HG03066 (cell line): ENCODE measurements around the gene NDST1.
"Not testable (repeated sequence)": the region's sequence is repeated elsewhere in the genome, so short reads cannot be mapped to it uniquely, and the experiment has no call there.

Experiments used
- ATAC-seq: cut with Tn5 transposase; IDR thresholded peaks from one replicate; pipeline ENCODE4 v1.9.1; 2021; ENCODE audit warnings: low read depth; ENCODE audit not compliant: unreplicated experiment

The NDST1 gene

DNA sequence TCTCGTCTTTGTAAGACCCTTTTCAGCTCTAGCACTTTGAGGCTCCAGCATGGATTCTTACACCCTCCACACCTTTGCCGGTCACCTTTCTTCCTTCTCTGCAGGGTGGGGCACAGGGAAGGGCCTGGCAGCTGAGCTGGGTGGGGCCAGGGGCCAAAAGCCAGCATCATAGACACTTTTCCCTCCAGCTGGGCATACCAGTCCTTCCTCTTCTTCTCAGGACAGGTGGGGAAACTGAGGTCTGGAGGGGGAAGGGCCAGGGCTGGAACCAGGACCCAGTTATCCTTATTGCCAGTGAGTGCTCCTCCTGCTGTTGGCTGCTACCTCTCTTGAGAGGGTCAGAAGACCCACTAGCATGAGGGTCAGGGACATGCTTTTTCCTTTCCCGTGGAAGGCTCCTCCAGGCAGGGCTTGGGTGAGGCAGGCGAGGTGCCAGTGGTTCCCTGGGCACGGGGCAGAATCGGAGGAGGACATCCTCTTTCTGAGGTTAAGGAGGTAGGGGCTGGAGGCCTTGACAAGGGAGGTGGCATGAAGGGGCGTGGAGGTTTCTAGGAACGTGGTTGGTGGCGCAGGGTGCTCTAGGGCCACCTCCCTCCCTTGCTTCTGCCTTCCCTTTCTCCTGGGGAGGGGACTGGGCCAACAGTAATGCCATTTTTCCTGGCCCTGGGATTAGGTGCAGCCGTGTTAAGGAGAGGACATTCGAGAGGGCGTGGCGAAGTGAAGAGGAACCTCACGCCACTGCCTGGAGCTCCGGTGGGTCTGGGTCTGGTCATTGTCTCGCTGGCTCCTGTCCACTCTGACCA is at the start of gene NDST1:
Gene NDST1, plus strand, starts transcription at position 658 of the 803 bp plus-strand sequence. CDS start 13,124 bp downstream, outside the sequence.
- ATAC-seq: no peak

GRCh38 chr5:150458802-150459557 is 49.0 kb upstream of the NDST1 start:
- ATAC-seq: peak; percentile 66

DNA sequence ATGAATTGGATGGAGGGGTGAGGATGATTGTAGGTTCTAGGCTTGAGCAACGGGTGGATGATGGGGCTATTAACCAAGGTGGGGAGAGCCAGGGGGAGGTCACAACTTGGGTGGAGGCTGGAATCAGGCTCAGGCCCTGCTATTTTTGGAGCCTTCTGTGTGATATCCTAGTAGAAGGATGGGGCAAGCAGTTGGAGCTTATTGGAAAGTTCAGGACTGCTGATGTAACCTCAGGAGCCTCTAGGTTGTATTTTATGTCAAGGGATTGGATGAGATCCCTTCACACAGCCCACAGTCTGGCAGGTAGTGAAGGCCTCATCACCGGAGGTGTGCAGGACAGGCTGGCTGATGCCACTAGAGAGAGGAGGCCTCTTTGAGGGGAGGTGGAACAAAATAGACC is 47.1 kb upstream of the NDST1 start:
- ATAC-seq: peak; percentile 6

DNA sequence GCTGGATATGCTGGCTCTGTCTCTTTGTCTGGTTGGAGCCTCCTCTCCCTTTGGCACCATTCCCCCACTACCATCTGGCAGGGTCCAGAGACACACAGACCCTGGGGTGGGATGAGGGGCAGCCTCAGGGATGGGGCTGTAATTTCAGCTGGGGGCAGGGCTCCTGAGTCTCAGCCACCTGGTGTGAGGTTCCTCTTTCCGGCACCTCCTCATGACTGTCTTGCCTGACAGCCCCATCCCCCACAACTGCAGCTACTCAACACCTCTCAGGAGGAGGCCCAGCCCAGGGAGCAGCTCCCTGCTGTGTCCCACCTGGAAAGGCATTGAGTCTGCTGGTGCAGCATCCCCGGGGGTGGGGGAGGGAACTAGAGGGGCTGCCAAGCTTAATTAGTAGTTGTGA is 46.7 kb upstream of the NDST1 start:
- ATAC-seq: peak; percentile 71

GRCh38 chr5:150464554-150465012 is 43.3 kb upstream of the NDST1 start:
- ATAC-seq: no peak

- ATAC-seq: no peak
Measured at GRCh38 chr5:150465927-150466326, 42.0 kb upstream of the NDST1 start.

GRCh38 chr5:150468206-150468605 is 39.7 kb upstream of the NDST1 start:
- ATAC-seq: no peak

- no peak for ATAC-seq
Measured at GRCh38 chr5:150469718-150470469, 38.0 kb upstream of the NDST1 start.

DNA sequence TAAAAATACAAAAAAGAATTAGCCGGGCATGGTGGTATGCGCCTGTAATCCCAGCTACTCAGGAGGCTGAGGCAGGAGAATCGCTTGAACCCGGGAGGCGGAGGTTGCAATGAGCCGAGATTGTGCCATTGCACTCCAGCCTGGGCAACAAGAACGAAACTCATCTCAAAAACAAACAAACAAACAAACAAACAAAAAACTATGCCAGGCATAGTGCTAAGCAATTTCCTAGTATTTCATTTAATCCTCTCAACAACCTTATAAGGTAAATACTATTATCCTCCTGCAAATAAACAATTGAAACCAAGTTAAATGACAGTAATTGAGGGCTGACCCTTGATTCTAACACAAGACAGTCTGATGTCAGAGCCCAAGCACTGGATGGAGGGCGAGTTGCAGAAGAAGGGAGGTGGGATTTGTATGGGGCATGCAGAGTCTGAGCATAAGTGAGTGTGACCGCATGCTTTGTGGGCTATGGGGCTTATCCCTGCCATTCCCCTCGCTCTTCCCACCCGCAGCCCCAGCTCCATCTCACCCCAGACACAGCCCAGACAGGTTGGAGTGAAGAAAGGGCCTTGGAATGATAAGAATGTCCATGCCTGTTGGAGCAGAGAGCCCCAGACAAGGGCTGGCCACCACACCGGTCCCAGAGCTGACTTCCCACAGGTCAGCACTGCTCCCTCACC is 34.1 kb upstream of the NDST1 start:
- ATAC-seq: no peak

DNA sequence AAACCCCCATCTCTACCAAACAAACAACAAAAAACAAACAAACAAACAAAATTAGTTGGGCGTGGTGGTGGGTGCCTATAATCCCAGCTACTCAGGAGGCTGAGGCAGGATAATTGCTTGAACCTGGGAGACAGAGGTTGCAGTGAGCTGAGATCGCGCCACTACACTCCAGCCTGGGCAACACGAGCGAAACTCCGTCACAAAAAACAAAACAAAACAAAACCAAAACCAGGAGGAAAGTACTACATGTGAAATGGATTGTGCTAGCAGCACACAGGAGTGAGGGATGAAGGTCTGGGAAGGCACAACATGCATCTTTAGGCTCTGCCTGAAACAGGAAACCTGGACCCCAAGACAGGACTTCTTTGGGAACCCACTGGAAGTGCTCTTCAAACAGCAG is 31.4 kb upstream of the NDST1 start:
- ATAC-seq: not testable (repeated sequence)

GRCh38 chr5:150479416-150479815 is 28.5 kb upstream of the NDST1 start:
- ATAC-seq: no peak

GRCh38 chr5:150481708-150481965 is 26.3 kb upstream of the NDST1 start:
- ATAC-seq: no peak

DNA sequence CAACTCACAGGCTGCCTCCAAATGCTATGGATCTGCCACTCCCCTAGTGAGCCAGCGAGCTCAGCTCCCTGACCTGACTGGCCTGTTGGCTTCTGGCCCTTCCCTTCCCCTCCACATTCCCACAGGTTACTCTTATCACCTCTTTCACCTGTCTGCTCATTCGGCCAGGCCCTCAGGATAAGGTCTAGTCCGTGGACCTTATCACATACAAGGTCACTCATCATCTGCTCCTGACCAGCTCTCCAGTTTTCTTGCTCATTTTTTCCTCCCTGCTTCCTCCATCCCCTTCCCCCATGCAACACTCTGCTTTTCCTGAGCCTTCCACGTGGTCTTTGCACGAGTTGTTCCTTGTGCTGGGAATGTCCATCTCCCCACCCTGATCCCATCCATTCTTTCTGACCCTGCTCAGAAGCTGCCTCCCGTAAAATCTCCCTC is 25.9 kb upstream of the NDST1 start:
- ATAC-seq: no peak

GRCh38 chr5:150484964-150485692 is 22.8 kb upstream of the NDST1 start:
- ATAC-seq: no peak

DNA sequence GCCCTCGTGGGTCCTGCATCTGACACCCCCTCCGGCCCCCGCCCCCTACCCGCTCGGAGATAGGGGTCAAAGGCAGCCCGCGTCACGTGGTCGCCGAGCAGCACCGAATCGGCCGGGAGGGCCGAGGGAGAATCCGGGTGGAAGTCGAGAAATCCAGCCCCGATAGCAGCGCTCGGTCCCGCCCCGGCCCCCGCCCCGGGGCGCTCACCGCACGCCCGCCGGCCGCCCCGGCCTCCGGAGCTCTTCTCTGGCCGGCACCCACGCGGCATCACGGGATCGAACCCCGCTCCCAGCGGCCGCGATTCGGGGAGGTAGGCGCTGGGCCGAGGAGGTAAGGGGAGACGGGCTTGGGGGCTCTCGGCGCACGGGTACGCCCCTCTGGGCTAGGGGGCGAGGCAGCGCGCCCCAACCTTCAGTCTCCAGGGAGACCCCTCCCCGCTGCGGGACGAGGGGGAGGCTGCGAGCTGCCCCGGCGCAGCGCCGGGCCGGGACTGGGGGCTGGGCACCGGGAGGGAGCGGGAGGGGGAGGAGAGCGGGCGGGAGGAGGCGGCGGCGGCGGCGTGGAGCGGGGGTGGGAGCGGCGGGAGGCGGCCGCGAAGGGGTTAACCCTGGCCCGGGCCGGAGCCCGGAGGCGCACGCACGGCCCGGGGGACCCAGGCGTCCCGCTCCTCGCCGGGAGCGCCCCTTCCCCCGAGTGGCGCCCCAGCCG is 22.1 kb upstream of the NDST1 start:
- ATAC-seq: no peak

GRCh38 chr5:150486402-150487198 is 21.3 kb upstream of the NDST1 start:
- ATAC-seq: no peak

DNA sequence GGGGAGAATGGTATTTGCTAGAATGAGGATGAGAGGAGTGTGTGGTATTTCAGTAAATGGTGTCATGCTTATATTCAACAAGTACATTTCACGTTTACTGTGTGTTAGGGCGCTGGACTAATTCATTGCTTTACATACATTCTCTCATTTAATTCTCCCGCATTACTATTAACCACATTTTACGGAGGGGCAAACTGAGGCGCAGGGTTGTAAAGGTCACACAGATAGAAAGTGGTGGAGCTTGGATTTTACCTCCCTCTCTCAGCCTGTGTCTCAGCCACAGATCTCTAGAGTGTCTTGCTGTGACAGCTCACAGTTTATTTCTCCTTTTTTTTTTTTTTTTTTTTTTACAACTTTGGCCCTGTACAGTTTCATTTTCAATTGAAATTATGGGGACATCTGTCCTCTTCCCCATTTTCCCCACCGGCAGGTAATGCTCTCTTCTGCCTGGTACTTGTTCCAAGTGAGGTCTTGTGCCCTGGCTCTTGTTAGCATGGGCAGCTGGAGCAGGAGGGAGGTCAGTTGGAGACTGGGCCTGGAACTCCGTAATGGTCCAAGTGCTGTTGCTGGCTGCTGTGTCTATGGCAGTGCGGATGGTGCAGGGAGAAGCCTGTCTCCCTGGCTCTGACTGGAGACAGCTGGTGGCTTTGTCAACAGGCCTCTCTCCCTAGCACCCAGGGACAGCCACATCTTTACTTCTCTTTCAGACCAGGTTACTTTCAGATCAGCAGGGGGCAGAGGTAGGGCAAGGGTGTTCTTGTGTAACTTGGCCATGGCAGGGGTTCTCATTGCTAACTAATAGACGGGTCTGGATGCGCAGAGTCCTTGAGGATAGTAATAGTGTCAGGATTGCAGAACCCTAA is 20.5 kb upstream of the NDST1 start:
- no peak for ATAC-seq
